ENCODE data around the gene PRPF31.

DNA sequence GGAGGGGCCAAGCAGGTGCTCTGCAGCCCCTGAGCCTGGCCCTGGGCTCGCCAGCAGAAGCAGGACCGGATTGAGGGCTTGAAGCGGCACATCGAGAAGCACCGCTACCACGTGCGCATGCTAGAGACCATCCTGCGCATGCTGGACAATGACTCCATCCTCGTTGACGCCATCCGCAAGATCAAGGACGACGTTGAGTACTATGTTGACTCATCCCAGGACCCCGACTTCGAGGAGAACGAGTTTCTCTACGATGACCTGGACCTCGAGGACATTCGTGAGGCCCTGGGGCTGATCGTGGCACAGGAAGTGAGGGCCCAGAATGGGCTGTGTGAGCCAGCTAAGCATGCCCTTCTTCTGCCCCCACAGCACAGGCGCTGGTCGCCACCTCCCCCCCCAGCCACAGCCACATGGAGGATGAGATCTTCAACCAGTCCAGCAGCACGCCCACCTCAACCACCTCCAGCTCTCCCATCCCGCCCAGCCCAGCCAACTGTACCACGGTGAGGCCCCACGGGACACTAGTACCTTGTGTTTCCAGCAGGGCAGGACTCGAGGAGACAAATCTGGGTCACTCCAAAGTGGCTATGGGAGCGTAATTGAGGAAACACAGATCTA lies 30.1 kb downstream of the PRPF31 start:
- TF ChIP-seq, protein P1, sequence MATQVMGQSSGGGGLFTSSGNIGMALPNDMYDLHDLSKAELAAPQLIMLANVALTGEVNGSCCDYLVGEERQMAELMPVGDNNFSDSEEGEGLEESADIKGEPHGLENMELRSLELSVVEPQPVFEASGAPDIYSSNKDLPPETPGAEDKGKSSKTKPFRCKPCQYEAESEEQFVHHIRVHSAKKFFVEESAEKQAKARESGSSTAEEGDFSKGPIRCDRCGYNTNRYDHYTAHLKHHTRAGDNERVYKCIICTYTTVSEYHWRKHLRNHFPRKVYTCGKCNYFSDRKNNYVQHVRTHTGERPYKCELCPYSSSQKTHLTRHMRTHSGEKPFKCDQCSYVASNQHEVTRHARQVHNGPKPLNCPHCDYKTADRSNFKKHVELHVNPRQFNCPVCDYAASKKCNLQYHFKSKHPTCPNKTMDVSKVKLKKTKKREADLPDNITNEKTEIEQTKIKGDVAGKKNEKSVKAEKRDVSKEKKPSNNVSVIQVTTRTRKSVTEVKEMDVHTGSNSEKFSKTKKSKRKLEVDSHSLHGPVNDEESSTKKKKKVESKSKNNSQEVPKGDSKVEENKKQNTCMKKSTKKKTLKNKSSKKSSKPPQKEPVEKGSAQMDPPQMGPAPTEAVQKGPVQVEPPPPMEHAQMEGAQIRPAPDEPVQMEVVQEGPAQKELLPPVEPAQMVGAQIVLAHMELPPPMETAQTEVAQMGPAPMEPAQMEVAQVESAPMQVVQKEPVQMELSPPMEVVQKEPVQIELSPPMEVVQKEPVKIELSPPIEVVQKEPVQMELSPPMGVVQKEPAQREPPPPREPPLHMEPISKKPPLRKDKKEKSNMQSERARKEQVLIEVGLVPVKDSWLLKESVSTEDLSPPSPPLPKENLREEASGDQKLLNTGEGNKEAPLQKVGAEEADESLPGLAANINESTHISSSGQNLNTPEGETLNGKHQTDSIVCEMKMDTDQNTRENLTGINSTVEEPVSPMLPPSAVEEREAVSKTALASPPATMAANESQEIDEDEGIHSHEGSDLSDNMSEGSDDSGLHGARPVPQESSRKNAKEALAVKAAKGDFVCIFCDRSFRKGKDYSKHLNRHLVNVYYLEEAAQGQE (IDR thresholded peaks at IDR 0.05; ENCODE audit: insufficient read depth in 1 of 2, low read depth in 2 of 2, low read length in 2 of 2): no peak
- no peak for TF ChIP-seq TAF1 (IDR thresholded peaks at IDR 0.05; ENCODE audit: borderline replicate concordance, insufficient read depth, low read length)

Data from PFSK-1 (cell line).